ENCODE measurements around the gene PSMB2. TPM values are rescaled to one million over a fixed set of nuclear protein-coding genes. Genes with fewer than 3 reads are reported as not detected.

PSMB2 gene
- total and polyA plus RNA-seq, 9 donors, result 16.7 to 88.7 (median 36.9) TPM

- no peaks in the 10 kb centered on the region for H3K36me3 ChIP-seq
- no peaks in the 10 kb centered on the region for H3K27me3 ChIP-seq
- no peak overlapping the region for H3K27ac ChIP-seq
- no peak for DNase-seq
- no peak for TF ChIP-seq EP300 (IDR thresholded peaks at IDR 0.05)
- WGBS, 3 donors, result 76 to 84% (median 79%) methylated on average over 3 of the region's 3 CpGs
- intact Hi-C loops (cut with DNase I), result no loop called here
- no peak overlapping the region for H3K4me3 ChIP-seq
- no peaks in the 10 kb centered on the region for H3K4me1 ChIP-seq (ENCODE audit: insufficient read depth)
- no peaks in the 10 kb centered on the region for H3K9me3 ChIP-seq
Observed at GRCh38 chr1:35599411-35599810, 41.9 kb downstream of the PSMB2 start.

DNA sequence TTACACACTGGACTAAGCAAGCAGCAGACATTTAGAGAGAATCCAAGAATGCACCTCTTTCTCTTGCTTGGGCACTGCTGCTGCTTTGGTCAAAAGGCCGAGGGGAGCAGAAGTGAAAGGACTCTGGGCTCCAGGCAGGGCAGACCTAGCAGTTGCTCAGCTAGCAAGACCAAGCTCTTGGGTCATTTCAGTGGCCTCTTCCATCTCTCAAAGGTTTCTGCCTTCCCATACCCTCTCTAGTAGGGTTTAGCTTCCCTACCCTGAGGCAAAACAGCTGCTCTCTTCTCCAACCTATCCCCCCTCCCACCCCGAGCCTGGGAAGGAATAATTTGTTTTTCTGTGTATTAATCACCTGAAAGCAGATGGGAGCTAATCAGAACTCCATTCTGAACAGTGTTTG lies 42.4 kb downstream of the PSMB2 start:
- TF ChIP-seq POLR2A (IDR thresholded peaks at IDR 0.05) (no peak), EP300 (IDR thresholded peaks at IDR 0.05) (no peak), CTCF (IDR thresholded peaks at IDR 0.05) (no peak)
- intact Hi-C loops (cut with DNase I), result no loop called here
- no peaks in the 10 kb centered on the region for H3K4me1 ChIP-seq (ENCODE audit: insufficient read depth)
- 42 to 78% (median 73%) methylated on average over 2 of the region's 2 CpGs for WGBS, 3 donors
- H3K36me3 ChIP-seq, result no peaks in the 10 kb centered on the region
- no peaks in the 10 kb centered on the region for H3K9me3 ChIP-seq
- DNase-seq, result no peak
- no peaks in the 10 kb centered on the region for H3K27me3 ChIP-seq
- H3K4me3 ChIP-seq, result no peak overlapping the region
- no peak overlapping the region for H3K27ac ChIP-seq

DNA sequence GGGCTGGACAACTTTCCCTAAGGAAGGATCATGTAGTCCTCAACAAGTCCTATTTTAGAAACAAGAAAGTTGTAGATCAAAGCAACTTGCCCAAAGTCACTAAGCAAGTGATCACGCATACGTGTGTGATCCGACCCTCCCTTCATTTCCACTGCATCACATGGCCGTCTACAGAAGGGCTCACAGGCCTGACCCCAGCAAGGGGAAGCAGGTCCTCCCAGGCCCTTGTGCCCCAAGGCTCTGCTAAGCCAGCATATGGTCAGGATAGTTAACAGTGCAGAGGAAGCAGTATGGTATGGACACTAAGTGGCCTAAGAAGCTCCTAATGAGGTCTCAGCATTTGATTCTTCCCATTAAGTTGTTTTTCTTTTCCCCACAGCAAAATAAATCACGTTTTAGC lies 43.5 kb downstream of the PSMB2 start:
- Histone ChIP-seq H3K4me3 (no peak overlapping the region), H3K36me3 (no peaks in the 10 kb centered on the region), H3K4me1 (ENCODE audit: insufficient read depth) (no peaks in the 10 kb centered on the region), H3K27me3 (no peaks in the 10 kb centered on the region), H3K27ac (no peak overlapping the region), H3K9me3 (no peaks in the 10 kb centered on the region)
- 82 to 85% (median 85%) methylated on average over 5 of the region's 5 CpGs for WGBS, 3 donors
- DNase-seq, result no peak
- no peak for TF ChIP-seq EP300 (IDR thresholded peaks at IDR 0.05)
- no peak for TF ChIP-seq POLR2A (IDR thresholded peaks at IDR 0.05)
- TF ChIP-seq CTCF (IDR thresholded peaks at IDR 0.05), result no peak
- intact Hi-C loops (cut with DNase I), result no loop called here

GRCh38 chr1:35595684-35596083 lies 45.6 kb downstream of the PSMB2 start:
- Histone ChIP-seq H3K4me1 (ENCODE audit: insufficient read depth) (no peaks in the 10 kb centered on the region), H3K27ac (no peak overlapping the region), H3K4me3 (no peak overlapping the region), H3K36me3 (no peaks in the 10 kb centered on the region), H3K9me3 (no peaks in the 10 kb centered on the region), H3K27me3 (no peaks in the 10 kb centered on the region)
- 88 to 91% (median 91%) methylated on average over 7 of the region's 7 CpGs for WGBS, 3 donors
- no peak for TF ChIP-seq POLR2A (IDR thresholded peaks at IDR 0.05)
- TF ChIP-seq CTCF (IDR thresholded peaks at IDR 0.05), result no peak
- TF ChIP-seq EP300 (IDR thresholded peaks at IDR 0.05), result no peak
- intact Hi-C loops (cut with DNase I), result no loop called here
- DNase-seq, result no peak

DNA sequence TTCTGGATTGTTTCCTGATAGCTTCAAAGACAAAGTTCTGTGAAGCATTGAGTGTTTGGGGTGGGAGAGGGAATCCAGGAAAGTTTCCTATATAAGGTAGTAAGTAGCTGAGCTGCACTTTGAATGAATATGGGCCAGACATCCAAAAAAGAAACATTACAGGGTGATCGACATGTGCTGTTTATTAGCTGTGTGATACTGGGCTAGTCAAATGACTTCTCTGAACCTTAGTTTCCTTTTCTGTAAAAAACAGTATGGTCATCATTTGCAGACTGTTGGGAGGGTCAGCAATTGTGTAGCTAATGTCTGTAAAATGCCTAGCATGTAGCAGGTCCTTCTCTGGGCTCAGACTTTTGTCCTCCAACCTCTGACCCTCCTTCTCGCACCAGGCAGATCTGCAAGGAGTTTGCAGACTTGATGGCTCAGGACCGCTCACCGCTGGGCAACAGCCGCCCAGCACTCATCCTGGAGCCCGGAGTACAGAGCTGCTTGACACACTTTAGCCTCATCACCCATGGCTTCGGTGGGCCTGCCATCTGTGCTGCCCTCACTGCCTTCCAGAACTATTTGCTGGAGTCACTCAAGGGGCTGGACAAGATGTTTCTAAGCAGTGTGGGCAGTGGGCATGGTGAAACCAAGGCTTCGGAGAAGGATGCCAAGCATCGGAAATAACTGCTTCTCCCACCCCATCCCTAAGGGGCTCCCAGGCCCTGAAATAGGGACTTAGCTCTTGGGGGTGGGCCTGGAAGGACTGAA lies 47.1 kb downstream of the PSMB2 start:
- no peak overlapping the region for H3K4me3 ChIP-seq
- no peaks in the 10 kb centered on the region for H3K36me3 ChIP-seq
- no peak for DNase-seq
- no peaks in the 10 kb centered on the region for H3K4me1 ChIP-seq (ENCODE audit: insufficient read depth)
- intact Hi-C loops (cut with DNase I), result no loop called here
- WGBS, 3 donors, result 83 to 91% (median 90%) methylated on average over 9 of the region's 9 CpGs
- no peaks in the 10 kb centered on the region for H3K27me3 ChIP-seq
- H3K9me3 ChIP-seq, result no peaks in the 10 kb centered on the region
- H3K27ac ChIP-seq, result no peak overlapping the region
- TF ChIP-seq EP300 (IDR thresholded peaks at IDR 0.05), result no peak
- TF ChIP-seq POLR2A (IDR thresholded peaks at IDR 0.05), result no peak
- no peak for TF ChIP-seq CTCF (IDR thresholded peaks at IDR 0.05)

Data from ovary (tissue), 9 donors.